Esophagus (tissue), 2 donors: ENCODE data around the gene PWWP2B. TPM values are rescaled to one million over a fixed set of nuclear protein-coding genes. Genes with fewer than 3 reads are reported as not detected.

Experiments used
- H3K27ac ChIP-seq, 2 donors: one replicate each; pipeline ENCODE4 v1.5.1; 2013; ENCODE audit warnings: low read depth in 2 of 2, mild to moderate bottlenecking in 2 of 2, inconsistent platforms in 1 of 2, low read length in 1 of 2, moderate library complexity in 1 of 2
- H3K27me3 ChIP-seq, 2 donors: one replicate each; pipeline ENCODE4 v1.6.1; 2013; ENCODE audit warnings: low read length in 2 of 2, control low read depth in 1 of 2, mild to moderate bottlenecking in 1 of 2; ENCODE audit not compliant: insufficient read depth in 2 of 2, control insufficient read depth in 1 of 2
- H3K36me3 ChIP-seq, 2 donors: one replicate each; pipeline ENCODE4 v1.6.1; 2013; ENCODE audit warnings: low read length in 1 of 2; ENCODE audit not compliant: control insufficient read depth in 2 of 2, insufficient read depth in 2 of 2
- H3K4me1 ChIP-seq, 2 donors: one replicate each; pipeline ENCODE4 v1.6.1; 2013; ENCODE audit warnings: low read length in 1 of 2; ENCODE audit not compliant: control insufficient read depth in 2 of 2, insufficient read depth in 2 of 2
- H3K4me3 ChIP-seq, 2 donors: one replicate each; pipeline ENCODE4 v1.5.1; 2013; ENCODE audit warnings: low read length in 2 of 2, mild to moderate bottlenecking in 2 of 2, low read depth in 1 of 2, moderate library complexity in 1 of 2
- H3K9me3 ChIP-seq, 2 donors: one replicate each; pipeline ENCODE4 v1.6.1; 2013; ENCODE audit warnings: mild to moderate bottlenecking in 2 of 2, low read depth in 1 of 2, low read length in 1 of 2, moderate library complexity in 1 of 2; ENCODE audit not compliant: control insufficient read depth in 2 of 2, insufficient read depth in 1 of 2
- WGBS, 2 donors: extraction: QIAGEN DNeasy Blood & Tissue Kit; methylation state at CpG; one replicate each; pipeline ENCODE4 v1.1.7; 2013; 5-methylcytosine and 5-hydroxymethylcytosine counted together
- polyA plus RNA-seq, 2 donors: library from polyadenylated mRNA; stranded (reverse); fragments of 200-250 nt; gene quantifications; one replicate each; pipeline ENCODE4 v1.2.3, GENCODE V29; 2013
- donor health status: healthy with polysubstance abuse.
- donor health status: Bipolar disorder and iron deficiency.

PWWP2B gene
- polyA plus RNA-seq, 2 donors, result 17.6 to 33.4 TPM

DNA sequence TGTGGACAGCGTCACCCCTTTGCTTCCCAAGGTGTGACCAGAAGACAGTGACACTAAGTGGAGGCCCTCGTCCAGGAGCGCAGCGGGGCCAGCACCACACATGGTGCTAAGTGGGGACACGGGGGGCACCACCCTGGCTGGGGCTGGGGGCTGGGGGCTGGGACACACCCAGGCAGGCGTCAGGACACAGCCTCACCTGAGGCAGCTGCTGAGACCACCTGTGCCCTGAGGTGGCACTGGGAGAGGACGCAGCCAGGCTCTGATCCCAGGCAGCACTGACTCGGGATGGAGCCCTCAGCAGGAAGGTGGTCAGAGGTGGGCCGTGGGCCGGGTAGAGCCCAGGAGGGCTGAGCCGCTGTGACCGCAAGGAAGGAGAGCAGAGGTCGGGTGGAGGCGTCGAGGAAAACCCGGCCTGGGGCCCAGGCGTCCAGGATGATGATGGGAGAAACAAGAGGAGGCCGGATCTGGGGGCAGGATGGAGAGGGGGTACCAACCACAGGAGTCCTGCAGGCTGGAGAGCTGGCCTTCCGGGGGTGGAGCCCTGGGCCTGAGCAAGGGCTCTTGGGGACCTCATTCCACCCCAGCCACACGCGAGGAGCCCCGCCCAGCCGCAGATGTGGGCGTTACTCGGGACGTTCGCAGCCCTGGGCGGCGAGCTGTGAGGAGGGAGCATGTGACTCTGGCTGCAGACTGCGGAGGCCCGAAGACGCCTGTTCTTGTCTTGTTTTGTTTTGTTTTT is 42.5 kb upstream of the PWWP2B start:
- no peaks in the 10 kb centered on the region for H3K9me3 ChIP-seq
- H3K27me3 ChIP-seq, result no peaks in the 10 kb centered on the region
- H3K4me3 ChIP-seq, result no peak overlapping the region
- H3K27ac ChIP-seq, result no peak overlapping the region
- WGBS, 2 donors, result 88 to 91% methylated on average over 32 of the region's 32 CpGs
- no peaks in the 10 kb centered on the region for H3K36me3 ChIP-seq
- no peaks in the 10 kb centered on the region for H3K4me1 ChIP-seq

DNA sequence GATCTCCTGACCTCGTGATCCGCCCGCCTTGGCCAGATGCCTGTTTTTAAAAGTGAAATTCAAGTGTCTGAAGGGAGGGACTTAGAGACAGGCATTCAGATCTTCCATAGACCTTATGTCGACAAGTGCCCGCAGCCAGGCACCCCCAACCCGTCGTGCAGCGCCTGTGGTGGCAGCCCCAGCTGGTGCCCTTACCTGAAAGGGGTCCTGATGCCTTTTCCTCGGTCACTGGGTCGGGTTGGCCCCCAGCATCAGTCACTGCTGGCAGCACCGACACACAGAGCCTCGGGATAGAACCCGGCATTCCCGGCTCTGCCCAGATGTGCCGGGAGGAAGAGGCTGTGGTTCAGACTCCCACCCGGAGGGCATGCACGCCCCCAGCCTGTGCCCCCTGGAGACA is 41.7 kb upstream of the PWWP2B start:
- H3K27me3 ChIP-seq, result no peaks in the 10 kb centered on the region
- no peak overlapping the region for H3K4me3 ChIP-seq
- WGBS, 2 donors, result 89 to 93% methylated on average over 17 of the region's 17 CpGs
- no peaks in the 10 kb centered on the region for H3K4me1 ChIP-seq
- no peak overlapping the region for H3K27ac ChIP-seq
- H3K36me3 ChIP-seq, result no peaks in the 10 kb centered on the region
- H3K9me3 ChIP-seq, result no peaks in the 10 kb centered on the region

DNA sequence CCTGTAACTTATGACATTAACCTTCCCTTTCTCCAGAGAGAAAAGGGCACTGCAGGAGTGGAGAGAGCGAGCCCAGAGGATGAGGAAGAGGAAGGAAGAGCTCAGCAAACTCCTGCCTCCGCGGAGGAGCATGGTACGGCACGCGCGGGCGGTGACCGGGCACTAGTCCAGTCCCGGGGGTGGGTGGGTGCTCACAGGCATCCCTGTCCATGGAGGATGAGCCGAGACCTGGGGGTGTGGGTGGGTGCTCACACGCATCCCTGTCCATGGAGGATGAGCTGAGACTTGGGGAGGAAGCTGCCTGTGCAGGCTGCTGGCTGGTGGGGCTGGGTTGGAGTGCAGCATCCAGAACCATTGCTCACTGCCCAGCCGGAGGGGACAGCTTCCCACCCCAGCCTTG is 41.2 kb upstream of the PWWP2B start:
- 87 to 96% methylated on average over 12 to 13 of the region's 13 CpGs for WGBS, 2 donors
- Histone ChIP-seq H3K9me3 (no peaks in the 10 kb centered on the region), H3K27ac (no peak overlapping the region), H3K36me3 (no peaks in the 10 kb centered on the region), H3K4me3 (no peak overlapping the region), H3K4me1 (no peaks in the 10 kb centered on the region), H3K27me3 (no peaks in the 10 kb centered on the region)

DNA sequence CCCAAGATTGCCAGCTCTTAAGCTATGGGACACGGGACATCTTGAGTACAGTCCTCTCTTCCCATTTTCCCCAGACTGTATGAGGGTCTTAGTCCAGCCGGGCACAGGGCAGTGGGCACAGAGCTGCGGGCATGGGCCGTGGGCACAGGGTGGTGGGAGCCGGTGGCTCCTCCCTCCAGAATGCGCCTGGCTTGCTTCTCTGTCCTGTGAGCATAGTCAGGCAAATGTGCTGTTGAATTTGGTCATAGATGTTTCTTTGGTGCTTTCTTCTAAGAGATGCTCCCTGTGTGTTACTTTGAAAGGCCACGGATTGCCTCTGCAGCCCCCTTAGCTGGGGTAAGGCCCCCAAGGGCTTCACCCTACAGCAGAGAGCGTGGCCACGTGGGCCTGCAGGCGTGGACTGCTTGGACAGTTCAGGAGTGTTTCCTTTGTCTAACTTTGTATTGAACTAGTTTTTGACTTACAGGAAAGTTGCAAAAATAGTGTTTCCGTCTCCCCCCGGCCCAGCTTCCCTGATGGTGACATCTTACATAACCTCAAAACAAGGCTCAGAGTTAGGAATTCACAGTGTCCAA is 40.3 kb upstream of the PWWP2B start:
- no peaks in the 10 kb centered on the region for H3K9me3 ChIP-seq
- no peak overlapping the region for H3K27ac ChIP-seq
- no peaks in the 10 kb centered on the region for H3K27me3 ChIP-seq
- no peaks in the 10 kb centered on the region for H3K4me1 ChIP-seq
- H3K36me3 ChIP-seq, result no peaks in the 10 kb centered on the region
- 93 to 96% methylated on average over 12 of the region's 12 CpGs for WGBS, 2 donors
- H3K4me3 ChIP-seq, result no peak overlapping the region

DNA sequence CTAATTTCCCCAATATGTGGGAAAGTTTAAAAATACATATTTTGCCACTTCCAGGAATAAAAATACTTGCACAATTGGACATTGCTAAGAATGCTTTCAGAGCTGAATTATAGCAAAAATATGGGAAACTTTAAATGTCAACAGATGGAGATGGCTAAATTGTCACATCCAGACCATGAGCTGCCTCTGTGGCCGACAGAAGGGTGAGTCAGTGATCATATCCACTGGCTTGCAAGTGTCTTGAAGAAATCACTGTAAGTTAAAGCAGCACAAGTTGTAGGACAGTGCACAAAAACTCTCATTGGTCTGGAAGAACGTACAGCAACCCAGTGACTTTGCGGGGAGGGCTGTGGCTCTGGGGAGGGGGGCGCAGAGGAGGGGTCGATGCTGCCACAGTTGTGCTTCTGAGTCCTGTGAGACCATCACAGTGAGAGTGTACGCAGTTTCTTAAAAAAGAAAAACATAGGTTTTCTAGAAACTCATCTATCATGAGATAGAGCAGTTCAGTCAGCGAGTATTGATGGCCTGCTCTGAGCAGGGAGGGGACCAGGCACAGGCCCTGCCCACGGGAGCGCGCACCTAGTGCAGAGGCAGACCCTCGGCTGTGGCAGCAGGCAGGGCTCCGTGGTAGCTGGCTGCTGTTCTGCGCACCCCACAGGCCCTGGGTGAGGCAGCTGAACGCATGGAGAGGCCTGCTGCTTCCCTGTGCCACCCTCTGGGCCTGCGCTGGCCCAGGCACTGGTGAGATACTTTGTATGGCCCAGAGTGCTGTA is 39.5 kb upstream of the PWWP2B start:
- H3K27ac ChIP-seq, result no peak overlapping the region
- H3K4me3 ChIP-seq, result no peak overlapping the region
- no peaks in the 10 kb centered on the region for H3K4me1 ChIP-seq
- 95 to 97% methylated on average over 15 of the region's 15 CpGs for WGBS, 2 donors
- H3K27me3 ChIP-seq, result no peaks in the 10 kb centered on the region
- no peaks in the 10 kb centered on the region for H3K36me3 ChIP-seq
- H3K9me3 ChIP-seq, result no peaks in the 10 kb centered on the region

DNA sequence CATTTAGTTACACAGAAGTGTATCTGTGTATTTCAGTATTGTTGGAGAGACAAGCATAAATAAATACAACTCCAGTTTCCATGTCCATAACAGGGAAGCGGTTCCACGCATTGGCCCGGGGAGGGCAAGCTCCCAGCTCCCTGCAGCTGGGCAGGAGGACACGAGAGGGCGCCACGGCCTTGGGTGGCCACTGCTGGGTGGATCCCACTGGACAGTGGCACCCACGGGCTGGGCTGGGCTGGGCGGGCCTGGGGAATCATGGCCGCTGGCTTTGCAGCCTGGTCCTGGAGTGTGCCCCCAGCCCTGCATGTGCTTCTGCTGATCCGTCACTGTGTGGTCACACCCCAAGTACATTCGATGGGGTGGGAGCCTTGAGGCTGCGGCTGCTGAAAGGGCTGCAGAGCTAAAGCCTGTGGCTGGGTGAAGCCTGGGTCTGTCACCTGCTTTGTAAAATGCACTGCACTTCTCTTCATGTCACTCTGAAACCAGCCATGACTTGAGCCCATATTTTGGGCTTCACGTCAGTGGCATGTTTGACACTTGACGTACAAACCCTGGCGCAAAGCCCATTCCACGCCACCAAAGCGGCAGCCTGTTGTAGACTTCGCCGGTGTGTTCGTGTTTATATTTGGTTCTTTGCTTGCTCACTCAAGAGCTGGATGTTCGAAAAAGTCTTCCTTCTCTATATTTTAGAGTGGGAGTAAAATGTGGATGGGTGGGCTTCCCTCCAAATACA is 37.5 kb upstream of the PWWP2B start:
- H3K27me3 ChIP-seq, result no peaks in the 10 kb centered on the region
- H3K4me3 ChIP-seq, result no peak overlapping the region
- H3K9me3 ChIP-seq, result no peaks in the 10 kb centered on the region
- no peaks in the 10 kb centered on the region for H3K36me3 ChIP-seq
- no peak overlapping the region for H3K27ac ChIP-seq
- H3K4me1 ChIP-seq, result no peaks in the 10 kb centered on the region
- WGBS, 2 donors, result 75 to 81% methylated on average over 21 of the region's 21 CpGs

DNA sequence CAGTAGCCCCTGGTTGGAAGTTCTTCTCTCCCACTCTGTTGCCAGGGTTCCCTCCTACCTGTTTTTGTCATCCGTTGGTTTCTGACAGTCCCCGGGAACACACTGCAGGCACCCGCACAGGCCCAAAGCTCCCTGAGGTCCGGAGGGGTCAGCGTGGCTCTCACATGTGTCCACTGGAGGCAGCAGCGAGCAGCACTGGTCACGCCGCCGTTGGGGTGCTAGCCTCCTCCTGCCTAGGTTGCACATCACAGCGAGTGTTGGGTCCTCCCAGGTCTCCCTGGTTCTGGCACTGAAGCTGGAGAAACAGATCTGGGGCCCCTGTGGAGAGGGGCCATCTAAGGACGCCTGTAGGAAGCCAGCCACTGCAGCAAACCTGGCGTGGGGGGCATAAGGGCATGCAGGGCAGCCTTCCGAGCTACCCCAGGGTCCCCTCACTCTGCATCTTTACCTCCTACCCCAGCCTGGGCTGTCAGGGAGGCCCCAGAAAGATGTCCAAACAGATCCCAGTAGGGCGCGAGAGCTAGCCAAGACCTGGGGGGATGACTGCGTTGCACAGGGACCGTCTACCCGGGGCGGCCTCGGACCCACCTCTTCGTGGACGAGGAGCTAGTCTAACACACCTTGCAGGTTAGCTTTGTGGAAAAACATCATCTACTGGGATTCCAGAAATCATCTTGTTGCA is 36.1 kb upstream of the PWWP2B start:
- WGBS, 2 donors, result 73 to 79% methylated on average over 22 of the region's 22 CpGs
- Histone ChIP-seq H3K27ac (no peak overlapping the region), H3K27me3 (no peaks in the 10 kb centered on the region), H3K4me3 (no peak overlapping the region), H3K36me3 (peaks cover 0 to 3% of the 10 kb centered on the region in 2 donors), H3K9me3 (no peaks in the 10 kb centered on the region), H3K4me1 (no peaks in the 10 kb centered on the region)

DNA sequence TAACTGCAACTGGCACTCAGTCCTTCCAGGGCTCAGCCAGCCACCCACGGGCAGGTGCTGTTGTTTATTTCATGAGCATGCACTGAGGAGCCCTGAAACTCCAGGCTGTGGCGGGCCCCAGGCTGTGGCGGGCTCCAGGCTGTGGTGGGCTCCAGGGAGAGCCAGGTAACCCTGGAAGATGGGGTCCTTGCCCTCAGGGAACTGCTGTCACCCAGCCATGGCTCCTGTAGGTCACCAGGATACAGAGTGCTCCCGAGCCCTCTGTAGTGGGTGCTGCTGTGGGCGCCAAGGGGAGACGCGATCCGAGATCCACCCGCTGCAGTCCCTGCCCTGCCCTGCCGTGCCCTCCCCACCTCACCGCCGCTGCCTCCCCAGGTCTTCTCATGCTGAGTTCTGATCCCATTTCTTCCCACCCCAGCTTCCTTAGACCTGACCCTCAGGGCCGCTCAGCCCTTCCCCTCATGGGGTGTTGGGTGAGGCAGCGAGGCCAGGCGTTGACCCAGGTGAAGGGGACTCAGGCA is 35.4 kb upstream of the PWWP2B start:
- Histone ChIP-seq H3K27ac (no peak overlapping the region), H3K4me1 (no peaks in the 10 kb centered on the region), H3K36me3 (peaks cover under 1 to 8% of the 10 kb centered on the region in 2 donors), H3K4me3 (no peak overlapping the region), H3K9me3 (no peaks in the 10 kb centered on the region), H3K27me3 (no peaks in the 10 kb centered on the region)
- WGBS, 2 donors, result 90 to 95% methylated on average over 11 to 15 of the region's 15 CpGs

DNA sequence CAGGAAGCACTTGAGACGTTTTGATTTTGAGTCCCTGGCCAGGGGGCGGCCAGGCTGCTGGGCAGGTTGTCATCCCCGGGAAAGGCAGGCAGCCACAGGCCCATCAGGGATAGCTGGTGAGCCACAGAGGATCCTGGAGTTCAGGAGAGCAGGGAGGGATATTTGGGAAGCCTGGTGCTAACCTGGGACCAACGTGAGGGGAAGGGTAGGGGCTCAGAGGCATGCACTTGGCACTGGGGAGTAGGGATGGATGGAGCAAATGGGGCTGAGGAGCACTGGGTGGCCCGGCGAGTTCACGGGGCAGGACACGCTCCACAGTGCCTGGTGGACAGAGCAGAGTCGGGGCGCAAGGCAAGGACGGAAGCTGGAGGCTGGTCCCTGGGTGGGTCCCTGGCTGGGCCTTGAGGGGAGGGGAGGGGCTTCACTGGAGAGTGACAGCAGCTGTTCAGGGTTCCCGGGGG is 34.8 kb upstream of the PWWP2B start:
- Histone ChIP-seq H3K4me1 (no peaks in the 10 kb centered on the region), H3K27ac (no peak overlapping the region), H3K36me3 (peaks cover 3 to 9% of the 10 kb centered on the region in 2 donors), H3K4me3 (no peak overlapping the region), H3K9me3 (no peaks in the 10 kb centered on the region), H3K27me3 (no peaks in the 10 kb centered on the region)
- 81 to 83% methylated on average over 12 of the region's 12 CpGs for WGBS, 2 donors
